Muscle of leg (tissue), 11 donors: ENCODE data around the gene CYRIA. TPM values are rescaled to one million over a fixed set of nuclear protein-coding genes. Genes with fewer than 3 reads are reported as not detected.
A peak's percentile ranks its signal among the peaks of the same experiment; 100 is the strongest.

Experiments
- DNase-seq: peaks from one replicate; pipeline ENCODE4 v3.0.0; 2013
- H3K27ac ChIP-seq: one replicate; pipeline ENCODE4 v1.5.1; 2013; ENCODE audit warnings: mild to moderate bottlenecking, low read length, control low read depth
- H3K27me3 ChIP-seq: one replicate; pipeline ENCODE4 v1.6.1; 2013; ENCODE audit warnings: low read length; ENCODE audit not compliant: control insufficient read depth, insufficient read depth
- H3K36me3 ChIP-seq: one replicate; pipeline ENCODE4 v1.6.1; 2013; ENCODE audit warnings: low read length; ENCODE audit not compliant: control insufficient read depth, insufficient read depth
- H3K4me1 ChIP-seq: one replicate; pipeline ENCODE4 v1.6.1; 2013; ENCODE audit warnings: low read length; ENCODE audit not compliant: control insufficient read depth, insufficient read depth
- H3K4me3 ChIP-seq: one replicate; pipeline ENCODE4 v1.5.1; 2013; ENCODE audit warnings: low read length, control low read depth
- H3K9me3 ChIP-seq: replicated peaks from 2 replicates; pipeline ENCODE4 v1.6.1; 2013; ENCODE audit warnings: low read depth, low read length; ENCODE audit not compliant: control insufficient read depth
- WGBS: methylation state at CpG from one replicate; pipeline ENCODE4 v1.1.5; 2013; ENCODE audit warnings: missing lambda C conversion rate; ENCODE audit not compliant: insufficient coverage; 5-methylcytosine and 5-hydroxymethylcytosine counted together
- polyA plus RNA-seq, 8 donors: library from polyadenylated mRNA; unstranded; fragments of 120-200 nt; gene quantifications; one replicate each; pipeline versions ENCODE4 v1.2.1 to v1.2.3, GENCODE V29; 2013; ENCODE audit warnings: inconsistent platforms in 1 of 8, low replicate concordance in 1 of 8; ENCODE audit not compliant: insufficient read length in 8 of 8, insufficient read depth in 1 of 8
- total RNA-seq: library from RNA; stranded (reverse); fragments of 120-200 nt; gene quantifications from one replicate; pipeline ENCODE4 v1.2.4, GENCODE V29; 2013

Gene CYRIA
- total and polyA plus RNA-seq, 9 donors, result 3.9 to 8.1 (median 5.2) TPM

- no peaks in the 10 kb centered on the region for H3K9me3 ChIP-seq
- no CpG with 5 or more reads among the region's 2 CpGs for WGBS
- peaks cover 9% of the 10 kb centered on the region for H3K4me1 ChIP-seq
- no peaks in the 10 kb centered on the region for H3K36me3 ChIP-seq
- no peak overlapping the region for H3K4me3 ChIP-seq
- H3K27me3 ChIP-seq, result no peaks in the 10 kb centered on the region
- DNase-seq, result no peak
- H3K27ac ChIP-seq, result no peak overlapping the region
Measured at GRCh38 chr2:16643099-16643498, 22.5 kb downstream of the CYRIA start.

- Histone ChIP-seq H3K27me3 (no peaks in the 10 kb centered on the region), H3K9me3 (no peaks in the 10 kb centered on the region), H3K36me3 (peaks cover 2% of the 10 kb centered on the region), H3K4me3 (no peak overlapping the region), H3K4me1 (peaks cover 9% of the 10 kb centered on the region), H3K27ac (no peak overlapping the region)
- WGBS, result 69% methylated on average over 3 of the region's 3 CpGs
- no peak for DNase-seq
Measured at GRCh38 chr2:16642088-16642487, 23.5 kb downstream of the CYRIA start.

GRCh38 chr2:16641509-16641908, 24.1 kb downstream of the CYRIA start:
- WGBS, result 63% methylated on average over 1 of the region's 2 CpGs
- Histone ChIP-seq H3K27ac (no peak overlapping the region), H3K9me3 (no peaks in the 10 kb centered on the region), H3K27me3 (no peaks in the 10 kb centered on the region), H3K4me1 (peaks cover 9% of the 10 kb centered on the region), H3K4me3 (no peak overlapping the region), H3K36me3 (peaks cover 2% of the 10 kb centered on the region)
- no peak for DNase-seq

- no peak overlapping the region for H3K4me3 ChIP-seq
- no peaks in the 10 kb centered on the region for H3K27me3 ChIP-seq
- peaks cover 2% of the 10 kb centered on the region for H3K36me3 ChIP-seq
- DNase-seq, result peak; percentile 73
- H3K9me3 ChIP-seq, result no peaks in the 10 kb centered on the region
- H3K27ac ChIP-seq, result no peak overlapping the region
- WGBS, result 52% methylated on average over 5 of the region's 5 CpGs
- H3K4me1 ChIP-seq, result peaks cover 12% of the 10 kb centered on the region
Measured at GRCh38 chr2:16640867-16641266, 24.8 kb downstream of the CYRIA start.

- Histone ChIP-seq H3K27ac (no peak overlapping the region), H3K4me1 (peaks cover 13% of the 10 kb centered on the region), H3K9me3 (no peaks in the 10 kb centered on the region), H3K36me3 (peaks cover 2% of the 10 kb centered on the region), H3K27me3 (no peaks in the 10 kb centered on the region), H3K4me3 (no peak overlapping the region)
- no peak for DNase-seq
- 86% methylated on average over 5 of the region's 9 CpGs for WGBS
Measured at GRCh38 chr2:16640001-16640700, 25.5 kb downstream of the CYRIA start.

GRCh38 chr2:16639431-16639830, 26.2 kb downstream of the CYRIA start:
- WGBS, result no CpG with 5 or more reads among the region's 2 CpGs
- H3K4me3 ChIP-seq, result no peak overlapping the region
- no peaks in the 10 kb centered on the region for H3K27me3 ChIP-seq
- H3K4me1 ChIP-seq, result peaks cover 13% of the 10 kb centered on the region
- H3K9me3 ChIP-seq, result no peaks in the 10 kb centered on the region
- no peak for DNase-seq
- peak overlapping the region; percentile 4 for H3K27ac ChIP-seq
- peaks cover 2% of the 10 kb centered on the region for H3K36me3 ChIP-seq

GRCh38 chr2:16638946-16639345, 26.7 kb downstream of the CYRIA start:
- 20% methylated on average over 2 of the region's 8 CpGs for WGBS
- Histone ChIP-seq H3K27me3 (no peaks in the 10 kb centered on the region), H3K36me3 (peaks cover 2% of the 10 kb centered on the region), H3K9me3 (no peaks in the 10 kb centered on the region), H3K4me1 (peaks cover 13% of the 10 kb centered on the region), H3K4me3 (no peak overlapping the region), H3K27ac (no peak overlapping the region)
- DNase-seq, result peak; percentile 50

GRCh38 chr2:16637304-16637703, 28.3 kb downstream of the CYRIA start:
- Histone ChIP-seq H3K4me3 (no peak overlapping the region), H3K9me3 (no peaks in the 10 kb centered on the region), H3K36me3 (peaks cover 2% of the 10 kb centered on the region), H3K27me3 (no peaks in the 10 kb centered on the region), H3K4me1 (peaks cover 13% of the 10 kb centered on the region), H3K27ac (no peak overlapping the region)
- WGBS, result no CpG with 5 or more reads among the region's 1 CpG
- no peak for DNase-seq

- Histone ChIP-seq H3K36me3 (peaks cover 2% of the 10 kb centered on the region), H3K4me3 (no peak overlapping the region), H3K27ac (no peak overlapping the region), H3K27me3 (no peaks in the 10 kb centered on the region), H3K9me3 (no peaks in the 10 kb centered on the region), H3K4me1 (peaks cover 18% of the 10 kb centered on the region)
- DNase-seq, result no peak
- 36% methylated on average over 10 of the region's 15 CpGs for WGBS
Measured at GRCh38 chr2:16635791-16636699, 29.6 kb downstream of the CYRIA start.

GRCh38 chr2:16633621-16634430, 31.8 kb downstream of the CYRIA start:
- WGBS, result 78% methylated on average over 4 of the region's 7 CpGs
- Histone ChIP-seq H3K9me3 (no peaks in the 10 kb centered on the region), H3K36me3 (peaks cover 2% of the 10 kb centered on the region), H3K4me3 (no peak overlapping the region), H3K27me3 (no peaks in the 10 kb centered on the region), H3K27ac (no peak overlapping the region), H3K4me1 (peaks cover 12% of the 10 kb centered on the region)
- no peak for DNase-seq
